NCI-H526 treated with DMSO at 0.1 percent for 48 hours (cell line): ENCODE data around the gene ANKRD16.
"Not testable (repeated sequence)": the region's sequence is repeated elsewhere in the genome, so short reads cannot be mapped to it uniquely, and the experiment has no call there.

Experiments
- DNase-seq: peaks from one replicate; lab custom pipeline; 2025; lab: John Stamatoyannopoulos, UW

ANKRD16 gene

GRCh38 chr10:5835446-5836095 is 54.1 kb downstream of the ANKRD16 start:
- DNase-seq = no peak

- DNase-seq = no peak
Measured at GRCh38 chr10:5833814-5834213, 55.9 kb downstream of the ANKRD16 start.

- DNase-seq = no peak
Measured at GRCh38 chr10:5832946-5833345, 56.7 kb downstream of the ANKRD16 start.

- DNase-seq = no peak
Measured at GRCh38 chr10:5831446-5831782, 58.3 kb downstream of the ANKRD16 start.

GRCh38 chr10:5830629-5831445 is 58.9 kb downstream of the ANKRD16 start:
- no peak for DNase-seq

- DNase-seq = no peak
Measured at GRCh38 chr10:5829267-5829666, 60.4 kb downstream of the ANKRD16 start.

GRCh38 chr10:5828725-5829124 is 61.0 kb downstream of the ANKRD16 start:
- no peak for DNase-seq

- DNase-seq = no peak
Measured at GRCh38 chr10:5827841-5828240, 61.9 kb downstream of the ANKRD16 start.

- not testable (repeated sequence) for DNase-seq
Measured at GRCh38 chr10:5826511-5826910, 63.2 kb downstream of the ANKRD16 start.

GRCh38 chr10:5818894-5819293 is 70.8 kb downstream of the ANKRD16 start:
- no peak for DNase-seq

GRCh38 chr10:5818048-5818331 is 71.7 kb downstream of the ANKRD16 start:
- no peak for DNase-seq

GRCh38 chr10:5817322-5818047 is 72.2 kb downstream of the ANKRD16 start:
- no peak for DNase-seq

- no peak for DNase-seq
Measured at GRCh38 chr10:5816170-5816569, 73.5 kb downstream of the ANKRD16 start.

- DNase-seq = peak; percentile 48
Measured at GRCh38 chr10:5814110-5815107, 75.3 kb downstream of the ANKRD16 start.

- peak; percentile 87 for DNase-seq
Measured at GRCh38 chr10:5813341-5814109, 76.2 kb downstream of the ANKRD16 start, which contains the start of gene GDI2. Gene GDI2, minus strand, starts transcription at chr10:5813434. Its CDS starts 176 bp downstream, at chr10:5813258.

GRCh38 chr10:5813091-5813340 is 76.7 kb downstream of the ANKRD16 start:
- no peak for DNase-seq

- DNase-seq = peak; percentile 4
Measured at GRCh38 chr10:5812283-5813090, 77.2 kb downstream of the ANKRD16 start.
